Karpas-422 (cell line): ENCODE measurements around the gene ARHGDIA. TPM values are rescaled to one million over a fixed set of nuclear protein-coding genes. Genes with fewer than 3 reads are reported as not detected.
A peak's percentile ranks its signal among the peaks of the same experiment; 100 is the strongest.
"Not testable (repeated sequence)": the region's sequence is repeated elsewhere in the genome, so short reads cannot be mapped to it uniquely, and the experiment has no call there.

ENCODE experiments used
- DNase-seq: peaks from one replicate; pipeline ENCODE4 v3.0.0-alpha.2; 2015
- H2AFZ ChIP-seq: fragments of 200-600 bp; sonication (generic); 2 replicates; pipeline ENCODE4 v1.6.1; 2014; ENCODE audit warnings: antibody characterized with exemption, low read length, mixed read lengths
- H3K27ac ChIP-seq: fragments of 200-600 bp; sonication (generic); 2 replicates; pipeline ENCODE4 v1.5.1; 2014; ENCODE audit warnings: mild to moderate bottlenecking, low read length, moderate library complexity
- H3K27me3 ChIP-seq: fragments of 200-600 bp; sonication (generic); 2 replicates; pipeline ENCODE4 v1.6.1; 2014; ENCODE audit warnings: low read length, mixed read lengths
- H3K36me3 ChIP-seq: fragments of 200-600 bp; sonication (generic); 2 replicates; pipeline ENCODE4 v1.6.1; 2014; ENCODE audit warnings: low read length, mixed read lengths; ENCODE audit not compliant: insufficient read depth
- H3K4me1 ChIP-seq: fragments of 200-600 bp; sonication (generic); 2 replicates; pipeline ENCODE4 v1.6.1; 2014; ENCODE audit warnings: mild to moderate bottlenecking, low read length, mixed read lengths
- H3K4me2 ChIP-seq: fragments of 200-600 bp; sonication (generic); 2 replicates; pipeline ENCODE4 v1.6.1; 2014; ENCODE audit warnings: low read length, low read depth, mild to moderate bottlenecking; ENCODE audit not compliant: poor library complexity, severe bottlenecking
- H3K4me3 ChIP-seq: fragments of 200-600 bp; sonication (generic); 2 replicates; pipeline ENCODE4 v1.5.1; 2014; ENCODE audit warnings: mild to moderate bottlenecking, antibody characterized with exemption, low read length, mixed read lengths
- H3K79me2 ChIP-seq: fragments of 200-600 bp; sonication (generic); 2 replicates; pipeline ENCODE4 v1.6.1; 2014; ENCODE audit warnings: mild to moderate bottlenecking, low read length, mixed read lengths
- H3K9ac ChIP-seq: fragments of 200-600 bp; sonication (generic); 2 replicates; pipeline ENCODE4 v1.6.0; 2014; ENCODE audit warnings: low read length
- H3K9me2 ChIP-seq: fragments of 200-600 bp; sonication (generic), shearing (Covaris generic); replicated peaks from 2 replicates; pipeline ENCODE4 v1.6.0; 2014; ENCODE audit warnings: mild to moderate bottlenecking, low read length, moderate library complexity; ENCODE audit not compliant: insufficient read depth
- H3K9me3 ChIP-seq: fragments of 300-700, 200-600 bp; sonication (generic); 2 replicates; pipeline ENCODE4 v1.6.1; 2014; ENCODE audit warnings: low read length, mixed read lengths
- H4K20me1 ChIP-seq: fragments of 200-600 bp; sonication (generic); 2 replicates; pipeline ENCODE4 v1.6.1; 2014; ENCODE audit warnings: mild to moderate bottlenecking, antibody characterized with exemption, low read length, low read depth; ENCODE audit not compliant: insufficient read depth
- total RNA-seq: library from RNA; depleted of rRNA; stranded (reverse); fragments of >200 nt; shearing (Covaris generic); gene quantifications from 2 replicates; pipeline ENCODE4 v1.2.3, GENCODE V29; 2014; ENCODE audit warnings: low replicate concordance

Gene ARHGDIA
- total RNA-seq, 1 experiment from 2014 or later, result 68.5 TPM

- Histone ChIP-seq H3K27ac (no peak overlapping the region), H3K4me3 (no peak overlapping the region), H3K9ac (no peak overlapping the region), H3K9me3 (no peaks in the 10 kb centered on the region), H3K27me3 (no peaks in the 10 kb centered on the region), H3K4me2 (no peak overlapping the region), H3K9me2 (no peaks in the 10 kb centered on the region), H2AFZ (no peak overlapping the region), H4K20me1 (no peaks in the 10 kb centered on the region), H3K79me2 (no peaks in the 10 kb centered on the region), H3K4me1 (peaks cover 5% of the 10 kb centered on the region), H3K36me3 (peaks cover 10% of the 10 kb centered on the region; the same call in 1 of the 2 replicates)
- no peak for DNase-seq
Observed at GRCh38 chr17:81840826-81841778, 30.0 kb downstream of the ARHGDIA start.

- H3K4me3 ChIP-seq, H3K9me2 ChIP-seq, H3K4me2 ChIP-seq, H3K79me2 ChIP-seq, H2AFZ ChIP-seq, H3K9ac ChIP-seq, H3K4me1 ChIP-seq, H3K36me3 ChIP-seq, H4K20me1 ChIP-seq, DNase-seq, H3K27me3 ChIP-seq, H3K27ac ChIP-seq, H3K9me3 ChIP-seq: not testable (repeated sequence)
Observed at GRCh38 chr17:81840059-81840458, 31.1 kb downstream of the ARHGDIA start.

- peak overlapping the region; percentile 36; the same call in 1 of the 2 replicates for H2AFZ ChIP-seq
Observed at GRCh38 chr17:81839301-81839700, 31.8 kb downstream of the ARHGDIA start.

GRCh38 chr17:81838753-81839255 is 32.3 kb downstream of the ARHGDIA start:
- H3K9ac ChIP-seq, result no peak overlapping the region
- H2AFZ ChIP-seq, result peak overlapping the region; percentile 36; the same call in 1 of the 2 replicates
- H3K4me2 ChIP-seq, result no peak overlapping the region
- no peaks in the 10 kb centered on the region for H3K27me3 ChIP-seq
- H4K20me1 ChIP-seq, result no peaks in the 10 kb centered on the region
- no peak for DNase-seq
- H3K4me3 ChIP-seq, result no peak overlapping the region
- 0 out of 2 replicates have a peak, but pooled peaks cover 2% of the 10 kb centered on the region for H3K36me3 ChIP-seq
- H3K9me3 ChIP-seq, result no peaks in the 10 kb centered on the region
- no peaks in the 10 kb centered on the region for H3K9me2 ChIP-seq
- H3K79me2 ChIP-seq, result peaks cover 9% of the 10 kb centered on the region
- H3K27ac ChIP-seq, result no peak overlapping the region
- H3K4me1 ChIP-seq, result peaks cover 14% of the 10 kb centered on the region

More at GRCh38 chr17:81839301-81839700, 31.8 kb downstream of the ARHGDIA start:
- Histone ChIP-seq H3K4me1 (peaks cover 9% of the 10 kb centered on the region), H3K36me3 (0 out of 2 replicates have a peak, but pooled peaks cover 2% of the 10 kb centered on the region), H3K9ac (no peak overlapping the region), H3K9me3 (no peaks in the 10 kb centered on the region), H3K4me2 (no peak overlapping the region), H3K4me3 (no peak overlapping the region), H3K9me2 (no peaks in the 10 kb centered on the region), H3K27me3 (no peaks in the 10 kb centered on the region), H3K27ac (no peak overlapping the region), H4K20me1 (no peaks in the 10 kb centered on the region), H3K79me2 (peaks cover 4% of the 10 kb centered on the region; the same call in 1 of the 2 replicates)
- DNase-seq, result no peak

GRCh38 chr17:81837641-81838040 is 33.5 kb downstream of the ARHGDIA start:
- Histone ChIP-seq H3K27me3 (no peaks in the 10 kb centered on the region), H3K9ac (no peak overlapping the region), H2AFZ (no peak overlapping the region), H3K4me2 (no peak overlapping the region), H3K36me3 (no peaks in the 10 kb centered on the region), H3K9me3 (no peaks in the 10 kb centered on the region), H3K9me2 (no peaks in the 10 kb centered on the region), H3K79me2 (peaks cover 16% of the 10 kb centered on the region), H4K20me1 (no peaks in the 10 kb centered on the region), H3K4me3 (no peak overlapping the region), H3K4me1 (peaks cover 20% of the 10 kb centered on the region), H3K27ac (no peak overlapping the region)
- no peak for DNase-seq

GRCh38 chr17:81834831-81835267 is 36.3 kb downstream of the ARHGDIA start, which contains the start of gene PPP1R27:
TSS of gene PPP1R27 (minus strand) at chr17:81835050. CDS start at chr17:81834953, 97 bp downstream.
- Histone ChIP-seq H2AFZ (no peak within 1 kb of the TSS), H3K9ac (peak within 1 kb of the TSS; percentile 92), H3K4me2 (peak within 1 kb of the TSS; percentile 94), H4K20me1 (no peaks in the 10 kb centered on the region), H3K9me3 (no peaks in the 10 kb centered on the region), H3K79me2 (peaks cover 25% of the 10 kb centered on the region), H3K4me1 (peaks cover 35% of the 10 kb centered on the region), H3K36me3 (no peaks in the 10 kb centered on the region), H3K4me3 (peak within 1 kb of the TSS; percentile 97), H3K27ac (no peak within 1 kb of the TSS), H3K9me2 (no peaks in the 10 kb centered on the region), H3K27me3 (no peaks in the 10 kb centered on the region)
- no peak for DNase-seq

GRCh38 chr17:81833921-81834830 is 37.0 kb downstream of the ARHGDIA start:
- Histone ChIP-seq H3K36me3 (no peaks in the 10 kb centered on the region), H3K9me2 (no peaks in the 10 kb centered on the region), H3K4me3 (peak overlapping the region; percentile 97), H3K9ac (peak overlapping the region; percentile 92), H2AFZ (no peak overlapping the region), H3K4me1 (peaks cover 31% of the 10 kb centered on the region), H3K4me2 (peak overlapping the region; percentile 94), H3K9me3 (no peaks in the 10 kb centered on the region), H3K79me2 (peaks cover 25% of the 10 kb centered on the region), H3K27ac (peak overlapping the region; percentile 71; the same call in 1 of the 2 replicates), H3K27me3 (no peaks in the 10 kb centered on the region), H4K20me1 (no peaks in the 10 kb centered on the region)
- no peak for DNase-seq
